HepG2 (cell line): Measurements from ENCODE around the gene LMBRD2. TPM values are rescaled to one million over a fixed set of nuclear protein-coding genes. Genes with fewer than 3 reads are reported as not detected.

ENCODE experiments used
- CREM ChIP-seq, 2 experiments: sonication (generic) in 1 of 2; formaldehyde crosslinking in 1 of 2; IDR thresholded peaks; 2 replicates each; pipeline versions ENCODE4 v1.4.0 to v1.6.1; 2016 to 2020; ENCODE audit warnings: antibody characterized with exemption in 1 of 2, mild to moderate bottlenecking in 1 of 2, missing genetic modification reagents in 1 of 2
- HOXA3 ChIP-seq: sonication (generic); formaldehyde crosslinking; IDR thresholded peaks from 2 replicates; pipeline ENCODE4 v1.5.0; 2020; ENCODE audit warnings: missing genetic modification reagents
- KLF15 ChIP-seq: sonication (generic); formaldehyde crosslinking; IDR thresholded peaks from 2 replicates; pipeline ENCODE4 v1.8.1; 2023; ENCODE audit warnings: borderline replicate concordance, mild to moderate bottlenecking, inconsistent platforms, missing genetic modification reagents, mixed read lengths
- NCOR1 ChIP-seq: fragments of 200-600 bp; sonication (generic); IDR thresholded peaks from 2 replicates; pipeline ENCODE4 v1.7.0; 2017; ENCODE audit warnings: antibody characterized with exemption, low read length, borderline replicate concordance
- REST ChIP-seq, 2 experiments: IDR thresholded peaks; 2 replicates each; pipeline ENCODE4 v1.6.1; 2011 to 2012; ENCODE audit warnings: low read length in 2 of 2, borderline replicate concordance in 1 of 2, low read depth in 1 of 2, mild to moderate bottlenecking in 1 of 2, moderate library complexity in 1 of 2
- SOX5 ChIP-seq: IDR thresholded peaks from 2 replicates; pipeline ENCODE4 v1.6.1; 2016; ENCODE audit warnings: borderline replicate concordance
- ZNF331 ChIP-seq: sonication (generic); formaldehyde crosslinking; IDR thresholded peaks from 2 replicates; pipeline ENCODE4 v1.4.0; 2020; ENCODE audit warnings: missing genetic modification reagents
- ZSCAN5A ChIP-seq: sonication (generic); formaldehyde crosslinking; IDR thresholded peaks from 2 replicates; pipeline ENCODE4 v1.8.0; 2022; ENCODE audit warnings: mild to moderate bottlenecking, missing genetic modification reagents, borderline replicate concordance
- polyA plus RNA-seq, 8 experiments: library from polyadenylated mRNA; depleted of rRNA in 3 of 8; stranded (reverse) in 7 of 8; unstranded in 1 of 8; fragments of >200 nt; fragmentation: Illumina TruSeq in 4 of 8; extraction: Trizol in 4 of 8; gene quantifications; 2 replicates each; pipeline versions ENCODE4 v1.2.1 to v1.2.3, GENCODE V29; 2011 to 2016; ENCODE audit warnings: low read depth in 4 of 8, missing spikeins in 1 of 8, mixed read lengths in 1 of 8; ENCODE audit not compliant: insufficient read depth in 1 of 8
- total RNA-seq, 5 experiments: library from RNA; depleted of rRNA; stranded (reverse); fragments of >200 nt; fragmentation: Illumina TruSeq; extraction: Trizol; gene quantifications; 2 replicates each; pipeline ENCODE4 v1.2.3, GENCODE V29; 2016; ENCODE audit warnings: low read depth in 1 of 5
- TF ChIP-seq, protein P1 (sequence below): IDR thresholded peaks from 2 replicates; pipeline ENCODE4 v1.6.1; 2016; ENCODE audit warnings: mild to moderate bottlenecking
- TF ChIP-seq, protein P2 (sequence below): sonication (generic); formaldehyde crosslinking; IDR thresholded peaks from 2 replicates; pipeline ENCODE4 v1.9.0; 2022; ENCODE audit warnings: low read depth, missing genetic modification reagents
- TF ChIP-seq, protein P3 (sequence below): sonication (generic); formaldehyde crosslinking; IDR thresholded peaks from 2 replicates; pipeline ENCODE4 v1.4.0; 2020; ENCODE audit warnings: missing genetic modification reagents, borderline replicate concordance
- TF ChIP-seq, protein P4 (sequence below): sonication (generic); formaldehyde crosslinking; IDR thresholded peaks from 2 replicates; pipeline ENCODE4 v1.4.0; 2020; ENCODE audit warnings: mild to moderate bottlenecking, missing genetic modification reagents, borderline replicate concordance

The LMBRD2 gene
- total and polyA plus RNA-seq, 2 of the 13 experiments (the other 11 are each of a cell fraction or from before 2014, with no cell fraction given), result 2.0 to 4.7 TPM

GRCh38 chr5:36180556-36181350 lies 29.1 kb upstream of the LMBRD2 start (continued):
- TF ChIP-seq, protein P1, sequence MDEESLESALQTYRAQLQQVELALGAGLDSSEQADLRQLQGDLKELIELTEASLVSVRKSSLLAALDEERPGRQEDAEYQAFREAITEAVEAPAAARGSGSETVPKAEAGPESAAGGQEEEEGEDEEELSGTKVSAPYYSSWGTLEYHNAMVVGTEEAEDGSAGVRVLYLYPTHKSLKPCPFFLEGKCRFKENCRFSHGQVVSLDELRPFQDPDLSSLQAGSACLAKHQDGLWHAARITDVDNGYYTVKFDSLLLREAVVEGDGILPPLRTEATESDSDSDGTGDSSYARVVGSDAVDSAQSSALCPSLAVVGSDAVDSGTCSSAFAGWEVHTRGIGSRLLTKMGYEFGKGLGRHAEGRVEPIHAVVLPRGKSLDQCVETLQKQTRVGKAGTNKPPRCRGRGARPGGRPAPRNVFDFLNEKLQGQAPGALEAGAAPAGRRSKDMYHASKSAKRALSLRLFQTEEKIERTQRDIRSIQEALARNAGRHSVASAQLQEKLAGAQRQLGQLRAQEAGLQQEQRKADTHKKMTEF (CRISPR knock-in tag), result peak; percentile 91; the same call in 1 of the 2 replicates
- TF ChIP-seq NCOR1, result peak; percentile 96
- TF ChIP-seq, protein P2, sequence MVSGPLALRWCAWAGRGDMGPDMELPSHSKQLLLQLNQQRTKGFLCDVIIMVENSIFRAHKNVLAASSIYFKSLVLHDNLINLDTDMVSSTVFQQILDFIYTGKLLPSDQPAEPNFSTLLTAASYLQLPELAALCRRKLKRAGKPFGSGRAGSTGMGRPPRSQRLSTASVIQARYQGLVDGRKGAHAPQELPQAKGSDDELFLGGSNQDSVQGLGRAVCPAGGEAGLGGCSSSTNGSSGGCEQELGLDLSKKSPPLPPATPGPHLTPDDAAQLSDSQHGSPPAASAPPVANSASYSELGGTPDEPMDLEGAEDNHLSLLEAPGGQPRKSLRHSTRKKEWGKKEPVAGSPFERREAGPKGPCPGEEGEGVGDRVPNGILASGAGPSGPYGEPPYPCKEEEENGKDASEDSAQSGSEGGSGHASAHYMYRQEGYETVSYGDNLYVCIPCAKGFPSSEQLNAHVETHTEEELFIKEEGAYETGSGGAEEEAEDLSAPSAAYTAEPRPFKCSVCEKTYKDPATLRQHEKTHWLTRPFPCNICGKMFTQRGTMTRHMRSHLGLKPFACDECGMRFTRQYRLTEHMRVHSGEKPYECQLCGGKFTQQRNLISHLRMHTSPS (CRISPR knock-in tag), result no peak
- TF ChIP-seq REST (IDR thresholded peaks at IDR 0.05; ENCODE audit: borderline replicate concordance in 1 of 2, low read depth in 1 of 2, low read length in 2 of 2), result peak in 1 of 2 experiments; percentile 85; a peak in 2 of 4 replicates
- TF ChIP-seq SOX5, result peak; percentile 72; the same call in 1 of the 2 replicates
- TF ChIP-seq, protein P3, sequence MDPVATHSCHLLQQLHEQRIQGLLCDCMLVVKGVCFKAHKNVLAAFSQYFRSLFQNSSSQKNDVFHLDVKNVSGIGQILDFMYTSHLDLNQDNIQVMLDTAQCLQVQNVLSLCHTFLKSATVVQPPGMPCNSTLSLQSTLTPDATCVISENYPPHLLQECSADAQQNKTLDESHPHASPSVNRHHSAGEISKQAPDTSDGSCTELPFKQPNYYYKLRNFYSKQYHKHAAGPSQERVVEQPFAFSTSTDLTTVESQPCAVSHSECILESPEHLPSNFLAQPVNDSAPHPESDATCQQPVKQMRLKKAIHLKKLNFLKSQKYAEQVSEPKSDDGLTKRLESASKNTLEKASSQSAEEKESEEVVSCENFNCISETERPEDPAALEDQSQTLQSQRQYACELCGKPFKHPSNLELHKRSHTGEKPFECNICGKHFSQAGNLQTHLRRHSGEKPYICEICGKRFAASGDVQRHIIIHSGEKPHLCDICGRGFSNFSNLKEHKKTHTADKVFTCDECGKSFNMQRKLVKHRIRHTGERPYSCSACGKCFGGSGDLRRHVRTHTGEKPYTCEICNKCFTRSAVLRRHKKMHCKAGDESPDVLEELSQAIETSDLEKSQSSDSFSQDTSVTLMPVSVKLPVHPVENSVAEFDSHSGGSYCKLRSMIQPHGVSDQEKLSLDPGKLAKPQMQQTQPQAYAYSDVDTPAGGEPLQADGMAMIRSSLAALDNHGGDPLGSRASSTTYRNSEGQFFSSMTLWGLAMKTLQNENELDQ (CRISPR knock-in tag), result no peak
- peak; percentile 97 for TF ChIP-seq CREM (IDR thresholded peaks at IDR 0.05)
- TF ChIP-seq CREM (CRISPR knock-in tag; IDR thresholded peaks at IDR 0.05), result no peak
- TF ChIP-seq KLF15 (CRISPR knock-in tag), result no peak
- no peak; the same call in 1 of the 2 replicates for TF ChIP-seq ZNF331 (CRISPR knock-in tag)
- TF ChIP-seq ZSCAN5A (CRISPR knock-in tag), result no peak
- TF ChIP-seq HOXA3 (CRISPR knock-in tag), result 0 out of 2 replicates have a peak, but pooled peaks have one; percentile 17
- TF ChIP-seq, protein P4, sequence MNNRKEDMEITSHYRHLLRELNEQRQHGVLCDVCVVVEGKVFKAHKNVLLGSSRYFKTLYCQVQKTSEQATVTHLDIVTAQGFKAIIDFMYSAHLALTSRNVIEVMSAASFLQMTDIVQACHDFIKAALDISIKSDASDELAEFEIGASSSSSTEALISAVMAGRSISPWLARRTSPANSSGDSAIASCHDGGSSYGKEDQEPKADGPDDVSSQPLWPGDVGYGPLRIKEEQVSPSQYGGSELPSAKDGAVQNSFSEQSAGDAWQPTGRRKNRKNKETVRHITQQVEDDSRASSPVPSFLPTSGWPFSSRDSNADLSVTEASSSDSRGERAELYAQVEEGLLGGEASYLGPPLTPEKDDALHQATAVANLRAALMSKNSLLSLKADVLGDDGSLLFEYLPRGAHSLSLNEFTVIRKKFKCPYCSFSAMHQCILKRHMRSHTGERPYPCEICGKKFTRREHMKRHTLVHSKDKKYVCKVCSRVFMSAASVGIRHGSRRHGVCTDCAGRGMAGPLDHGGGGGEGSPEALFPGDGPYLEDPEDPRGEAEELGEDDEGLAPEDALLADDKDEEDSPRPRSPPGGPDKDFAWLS (CRISPR knock-in tag), result no peak
